RWPE1 (cell line): ENCODE measurements around the gene ADGRG1.

Experiments used
- CTCF ChIA-PET: fragments of 350-600 bp; sonication (Branson Sonifier 250); formaldehyde crosslinking; extraction: SDS; loops from one replicate; lab custom pipeline; 2021; lab: Yijun Ruan, JAX
- POLR2A ChIA-PET: fragments of 400-600 bp; formaldehyde crosslinking; extraction: SDS; loops from one replicate; lab custom pipeline; 2020; ENCODE audit warnings: antibody characterized with exemption; ENCODE audit not compliant: low non-redundant PET; lab: Yijun Ruan, JAX
- DNase-seq: peaks from one replicate; pipeline ENCODE4 v3.0.0; 2012; ENCODE audit warnings: low spot score
- H3K27ac ChIP-seq: fragments of 450-650 bp; 2 replicates; pipeline ENCODE4 v1.5.1; 2017
- TF ChIP-seq, protein P1 (sequence below): fragments of 450-650 bp; conservative IDR thresholded peaks from 2 replicates; pipeline ENCODE4 v1.5.1; 2017; ENCODE audit warnings: low read depth, mild to moderate bottlenecking

The ADGRG1 gene

DNA sequence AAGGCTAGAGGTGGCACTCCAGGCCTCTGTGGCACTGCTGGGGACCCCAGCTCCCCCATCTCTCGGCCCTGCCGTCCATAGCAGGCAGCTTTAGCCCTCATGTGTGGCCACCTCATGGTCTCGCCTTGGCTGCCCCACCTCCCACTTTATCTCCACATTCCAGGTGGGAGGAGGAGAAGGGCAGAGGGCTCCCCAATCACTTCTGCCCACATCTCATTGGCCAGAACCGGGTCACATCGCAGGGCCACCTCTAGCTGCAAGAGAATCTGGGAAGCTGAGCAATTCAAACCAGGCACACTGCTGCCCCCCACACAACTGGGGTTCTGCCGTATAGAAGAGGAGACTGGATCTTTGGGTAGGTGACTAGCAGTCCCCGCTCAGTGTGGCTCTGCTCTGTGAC, 67.8 kb downstream of the ADGRG1 start:
- ChIA-PET CTCF (no interaction called here), POLR2A (no interaction called here)
- no peak for DNase-seq
- no peak overlapping the region for H3K27ac ChIP-seq
- TF ChIP-seq, protein P1, sequence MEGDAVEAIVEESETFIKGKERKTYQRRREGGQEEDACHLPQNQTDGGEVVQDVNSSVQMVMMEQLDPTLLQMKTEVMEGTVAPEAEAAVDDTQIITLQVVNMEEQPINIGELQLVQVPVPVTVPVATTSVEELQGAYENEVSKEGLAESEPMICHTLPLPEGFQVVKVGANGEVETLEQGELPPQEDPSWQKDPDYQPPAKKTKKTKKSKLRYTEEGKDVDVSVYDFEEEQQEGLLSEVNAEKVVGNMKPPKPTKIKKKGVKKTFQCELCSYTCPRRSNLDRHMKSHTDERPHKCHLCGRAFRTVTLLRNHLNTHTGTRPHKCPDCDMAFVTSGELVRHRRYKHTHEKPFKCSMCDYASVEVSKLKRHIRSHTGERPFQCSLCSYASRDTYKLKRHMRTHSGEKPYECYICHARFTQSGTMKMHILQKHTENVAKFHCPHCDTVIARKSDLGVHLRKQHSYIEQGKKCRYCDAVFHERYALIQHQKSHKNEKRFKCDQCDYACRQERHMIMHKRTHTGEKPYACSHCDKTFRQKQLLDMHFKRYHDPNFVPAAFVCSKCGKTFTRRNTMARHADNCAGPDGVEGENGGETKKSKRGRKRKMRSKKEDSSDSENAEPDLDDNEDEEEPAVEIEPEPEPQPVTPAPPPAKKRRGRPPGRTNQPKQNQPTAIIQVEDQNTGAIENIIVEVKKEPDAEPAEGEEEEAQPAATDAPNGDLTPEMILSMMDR = no peak

DNA sequence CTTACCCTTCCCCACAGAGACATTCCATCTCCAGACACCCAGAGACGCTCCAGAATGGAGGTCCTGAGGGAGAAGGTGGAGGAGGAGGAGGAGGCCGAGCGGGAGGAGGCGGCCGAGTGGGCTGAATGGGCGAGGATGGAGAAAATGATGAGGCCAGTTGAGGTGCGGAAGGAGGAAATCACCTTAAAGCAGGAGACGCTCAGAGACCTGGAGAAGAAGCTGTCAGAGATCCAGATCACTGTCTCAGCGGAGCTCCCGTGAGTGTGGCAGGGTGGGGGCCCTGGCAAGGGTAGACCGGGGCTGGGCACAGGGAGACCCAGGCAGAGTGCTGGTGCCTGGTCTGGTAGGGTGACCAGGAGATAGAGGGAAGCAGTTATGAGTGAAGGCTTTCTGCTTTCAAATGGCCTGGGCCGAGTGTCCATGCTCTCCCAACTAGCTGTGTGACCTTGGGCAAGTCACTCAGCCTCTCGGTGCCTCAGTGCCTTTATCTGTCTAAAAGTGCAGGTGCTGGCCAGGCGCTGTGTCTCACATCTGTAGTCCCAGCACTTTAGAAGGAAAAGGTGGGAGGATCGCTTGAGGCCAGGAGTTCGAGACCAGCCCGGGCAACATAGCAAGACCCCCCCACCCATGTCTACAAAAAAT, 69.6 kb downstream of the ADGRG1 start:
- POLR2A ChIA-PET = no interaction called here
- TF ChIP-seq, protein P1 = no peak
- no peak overlapping the region for H3K27ac ChIP-seq
- DNase-seq = no peak
- CTCF ChIA-PET = interaction anchor here (0.7 kb wide), 1 partner anchor 629 kb away, joined by 3 read pairs; no protein-coding TSS in a partner anchor

DNA sequence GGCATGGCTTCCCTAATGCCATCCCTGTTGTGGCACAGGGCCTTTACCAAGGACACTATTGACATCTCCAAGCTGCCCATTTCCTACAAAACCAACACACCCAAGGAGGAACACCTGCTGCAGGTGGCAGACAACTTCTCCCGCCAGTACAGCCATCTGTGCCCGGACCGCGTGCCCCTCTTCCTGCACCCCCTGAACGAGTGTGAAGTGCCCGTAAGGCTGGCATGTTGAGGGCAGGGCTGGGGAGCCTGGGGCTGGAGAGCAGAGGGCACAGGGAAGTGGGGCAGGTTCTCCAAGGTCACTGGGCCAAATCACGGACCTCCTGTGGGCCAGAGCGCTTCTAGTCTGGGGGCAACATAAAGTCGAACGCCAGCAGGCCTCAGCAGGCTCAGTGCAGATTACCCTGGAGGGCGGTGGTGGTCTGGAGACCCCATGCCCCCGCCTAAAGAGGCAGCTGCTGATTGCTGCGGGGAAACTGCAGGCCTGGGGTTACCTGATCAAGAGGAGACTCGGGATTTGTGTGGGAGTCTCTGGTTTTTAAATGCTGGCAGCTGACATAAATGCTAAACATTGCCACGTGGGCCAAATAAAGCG, 70.5 kb downstream of the ADGRG1 start:
- ChIA-PET CTCF (no interaction called here), POLR2A (no interaction called here)
- no peak overlapping the region for H3K27ac ChIP-seq
- TF ChIP-seq, protein P1 = no peak
- no peak for DNase-seq

DNA sequence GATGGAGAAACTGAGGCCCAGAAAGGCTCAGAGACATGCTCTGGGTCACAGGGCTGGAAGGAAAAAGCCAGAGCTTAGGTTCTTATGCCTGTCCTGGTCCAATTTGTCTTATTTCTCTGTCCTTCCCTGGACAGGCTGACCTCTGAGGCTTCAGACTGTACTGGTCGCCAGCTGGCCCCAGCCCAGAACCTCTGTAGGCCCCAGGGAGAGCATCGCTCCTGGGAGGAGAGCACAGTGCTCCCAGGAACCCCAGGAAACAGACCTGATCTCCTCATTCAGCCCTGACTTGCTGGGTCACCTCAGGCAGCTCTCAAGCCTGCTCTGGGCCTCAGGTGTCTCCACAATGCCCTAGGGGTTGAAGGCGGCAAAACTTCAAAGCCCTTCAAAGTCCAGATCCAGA, 71.1 kb downstream of the ADGRG1 start:
- POLR2A ChIA-PET = no interaction called here
- CTCF ChIA-PET = no interaction called here

DNA sequence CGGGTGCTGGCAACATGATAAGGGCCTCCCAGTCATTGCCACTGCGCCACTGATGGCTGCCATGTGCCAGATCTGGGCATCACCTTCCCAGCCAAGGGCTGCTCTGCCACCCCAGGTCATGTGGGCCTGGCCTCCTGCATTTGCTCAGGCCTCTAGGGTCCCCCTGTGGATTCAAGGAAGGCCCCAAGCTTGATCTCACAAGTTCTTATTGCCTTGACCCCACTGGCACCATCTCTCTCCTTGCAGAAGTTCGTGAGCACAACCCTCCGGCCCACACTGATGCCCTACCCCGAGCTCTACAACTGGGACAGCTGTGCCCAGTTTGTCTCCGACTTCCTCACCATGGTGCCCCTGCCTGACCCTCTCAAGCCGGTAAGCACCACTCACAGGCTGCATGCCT, 71.5 kb downstream of the ADGRG1 start:
- ChIA-PET CTCF (no interaction called here), POLR2A (no interaction called here)
- TF ChIP-seq, protein P1 = no peak
- no peak overlapping the region for H3K27ac ChIP-seq
- no peak for DNase-seq

More for the DNA sequence above, 71.1 kb downstream of the ADGRG1 start:
- TF ChIP-seq, protein P1 = no peak
- H3K27ac ChIP-seq = no peak overlapping the region
- no peak for DNase-seq

DNA sequence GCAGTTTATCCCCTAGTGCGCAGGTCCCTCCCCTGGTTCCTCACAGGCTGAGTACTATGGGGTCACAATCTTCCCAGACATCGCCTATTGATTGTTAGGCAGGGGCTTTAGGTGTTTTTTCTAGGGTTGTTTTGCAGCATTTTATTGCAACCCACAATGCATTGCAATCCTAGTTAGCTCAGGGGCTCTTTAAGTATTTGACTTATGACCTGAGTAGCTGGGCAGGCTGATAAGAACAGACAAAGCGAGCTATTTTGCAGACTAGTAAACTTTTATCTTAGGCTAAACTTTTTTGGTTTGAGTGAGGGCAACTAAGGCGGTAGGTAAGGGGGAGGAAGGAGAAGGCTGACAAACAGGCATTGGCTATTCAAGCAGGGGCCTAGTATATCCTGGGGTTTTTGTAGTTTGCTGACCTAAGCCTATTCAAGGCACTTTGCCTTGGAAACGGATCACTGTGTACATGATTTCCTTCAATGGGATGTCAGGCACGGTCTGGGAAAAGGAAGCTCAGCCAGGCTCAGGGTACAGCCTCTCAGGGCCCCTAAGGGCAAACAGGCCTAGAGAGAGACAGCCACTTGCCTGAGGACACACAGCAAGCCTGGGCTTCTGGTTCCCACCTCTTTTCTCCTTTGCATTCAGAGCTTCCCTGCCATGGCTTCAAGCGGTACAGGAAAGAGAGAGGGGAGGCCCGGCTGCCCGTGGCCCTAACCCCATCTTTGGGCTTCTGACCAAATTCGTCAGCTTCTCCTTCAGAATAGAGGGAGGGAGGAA, 72.5 kb downstream of the ADGRG1 start:
- no peak overlapping the region for H3K27ac ChIP-seq
- TF ChIP-seq, protein P1 = no peak
- DNase-seq = no peak
- POLR2A ChIA-PET = no interaction called here
- CTCF ChIA-PET = interaction anchor here (0.5 kb wide), 1 partner anchor 1192 kb away, joined by 3 read pairs; no protein-coding TSS in a partner anchor
